HEK293 (cell line): ENCODE results near the gene HINT2.

Experiments
- GLI4 ChIP-seq: fragments of 450-650 bp; formaldehyde crosslinking; IDR thresholded peaks from 2 replicates; pipeline ENCODE4 v1.5.1; 2016; ENCODE audit warnings: missing biosample characterization, missing genetic modification characterization
- HOXC10 ChIP-seq: sonication (generic); formaldehyde crosslinking; IDR thresholded peaks from 2 replicates; pipeline ENCODE4 v1.8.1; 2023; ENCODE audit warnings: mild to moderate bottlenecking, missing genetic modification reagents
- HOXD13 ChIP-seq: sonication (generic); formaldehyde crosslinking; IDR thresholded peaks from 2 replicates; pipeline ENCODE4 v1.8.0; 2022; ENCODE audit warnings: missing genetic modification reagents, borderline replicate concordance
- KLF10 ChIP-seq: fragments of 450-650 bp; IDR thresholded peaks from 2 replicates; pipeline ENCODE4 v1.5.1; 2018; ENCODE audit warnings: missing biosample characterization, mild to moderate bottlenecking, missing genetic modification characterization
- OVOL3 ChIP-seq: fragments of 450-650 bp; formaldehyde crosslinking; IDR thresholded peaks from 2 replicates; pipeline ENCODE4 v1.5.1; 2016; ENCODE audit warnings: missing biosample characterization, missing genetic modification characterization
- SALL2 ChIP-seq: fragments of 450-650 bp; formaldehyde crosslinking; IDR thresholded peaks from 2 replicates; pipeline ENCODE4 v1.5.0; 2017; ENCODE audit warnings: missing biosample characterization, mild to moderate bottlenecking, missing genetic modification characterization, borderline replicate concordance
- ZBTB1 ChIP-seq: fragments of 450-650 bp; formaldehyde crosslinking; IDR thresholded peaks from 2 replicates; pipeline ENCODE4 v1.5.1; 2016; ENCODE audit warnings: missing biosample characterization, missing genetic modification characterization
- ZBTB20 ChIP-seq: fragments of 450-650 bp; formaldehyde crosslinking; IDR thresholded peaks from 2 replicates; pipeline ENCODE4 v1.5.1; 2016; ENCODE audit warnings: missing biosample characterization, missing genetic modification characterization
- ZBTB48 ChIP-seq: fragments of 450-650 bp; formaldehyde crosslinking; IDR thresholded peaks from 2 replicates; pipeline ENCODE4 v1.5.1; 2016; ENCODE audit warnings: missing biosample characterization, missing genetic modification characterization
- ZNF184 ChIP-seq: fragments of 450-650 bp; IDR thresholded peaks from 2 replicates; pipeline ENCODE4 v1.5.1; 2018; ENCODE audit warnings: missing biosample characterization, mild to moderate bottlenecking, missing genetic modification characterization
- ZNF2 ChIP-seq: fragments of 450-650 bp; formaldehyde crosslinking; IDR thresholded peaks from 2 replicates; pipeline ENCODE4 v1.5.1; 2016; ENCODE audit warnings: missing biosample characterization, missing genetic modification characterization
- ZNF280D ChIP-seq: fragments of 450-650 bp; formaldehyde crosslinking; IDR thresholded peaks from 2 replicates; pipeline ENCODE4 v1.5.1; 2016; ENCODE audit warnings: missing biosample characterization, missing genetic modification characterization
- ZNF366 ChIP-seq: fragments of 450-650 bp; formaldehyde crosslinking; conservative IDR thresholded peaks from 2 replicates; pipeline ENCODE4 v1.5.1; 2016; ENCODE audit warnings: missing biosample characterization, missing genetic modification characterization
- ZNF391 ChIP-seq: fragments of 450-650 bp; formaldehyde crosslinking; IDR thresholded peaks from 2 replicates; pipeline ENCODE4 v1.5.1; 2016; ENCODE audit warnings: low read depth, missing biosample characterization, missing genetic modification characterization, borderline replicate concordance
- ZNF394 ChIP-seq: fragments of 450-650 bp; formaldehyde crosslinking; IDR thresholded peaks from 2 replicates; pipeline ENCODE4 v1.5.1; 2016; ENCODE audit warnings: missing biosample characterization, missing genetic modification characterization, mild to moderate bottlenecking, moderate library complexity, borderline replicate concordance
- ZNF398 ChIP-seq: fragments of 450-650 bp; formaldehyde crosslinking; IDR thresholded peaks from 2 replicates; pipeline ENCODE4 v1.5.1; 2017; ENCODE audit warnings: missing biosample characterization, missing genetic modification characterization
- ZNF423 ChIP-seq: fragments of 450-650 bp; formaldehyde crosslinking; IDR thresholded peaks from 2 replicates; pipeline ENCODE4 v1.5.1; 2016; ENCODE audit warnings: missing biosample characterization, missing genetic modification characterization
- ZNF48 ChIP-seq: fragments of 450-650 bp; formaldehyde crosslinking; IDR thresholded peaks from 2 replicates; pipeline ENCODE4 v1.5.1; 2016; ENCODE audit warnings: missing biosample characterization, missing genetic modification characterization
- ZNF549 ChIP-seq: fragments of 450-650 bp; IDR thresholded peaks from 2 replicates; pipeline ENCODE4 v1.5.1; 2018; ENCODE audit warnings: missing biosample characterization, missing genetic modification characterization, mild to moderate bottlenecking, inconsistent platforms, moderate library complexity
- ZNF610 ChIP-seq: fragments of 450-650 bp; formaldehyde crosslinking; IDR thresholded peaks from 2 replicates; pipeline ENCODE4 v1.5.1; 2016; ENCODE audit warnings: missing biosample characterization, missing genetic modification characterization, borderline replicate concordance
- ZNF670 ChIP-seq: fragments of 450-650 bp; formaldehyde crosslinking; IDR thresholded peaks from 2 replicates; pipeline ENCODE4 v1.5.1; 2016; ENCODE audit warnings: missing biosample characterization, missing genetic modification characterization, low read depth
- ZNF792 ChIP-seq: fragments of 450-650 bp; formaldehyde crosslinking; IDR thresholded peaks from 2 replicates; pipeline ENCODE4 v1.5.1; 2016; ENCODE audit warnings: missing biosample characterization, missing genetic modification characterization
- TF ChIP-seq, protein P1 (sequence below): fragments of 450-650 bp; formaldehyde crosslinking; IDR thresholded peaks from 2 replicates; pipeline ENCODE4 v1.5.1; 2016; ENCODE audit warnings: missing biosample characterization, missing genetic modification characterization, borderline replicate concordance
- TF ChIP-seq, protein P2 (sequence below): fragments of 450-650 bp; formaldehyde crosslinking; IDR thresholded peaks from 2 replicates; pipeline ENCODE4 v1.5.1; 2016; ENCODE audit warnings: missing biosample characterization, missing genetic modification characterization
- TF ChIP-seq, protein P3 (sequence below): fragments of 450-650 bp; formaldehyde crosslinking; conservative IDR thresholded peaks from 2 replicates; pipeline ENCODE4 v1.5.1; 2016; ENCODE audit warnings: low read depth, missing biosample characterization, missing genetic modification characterization

HINT2 gene

DNA sequence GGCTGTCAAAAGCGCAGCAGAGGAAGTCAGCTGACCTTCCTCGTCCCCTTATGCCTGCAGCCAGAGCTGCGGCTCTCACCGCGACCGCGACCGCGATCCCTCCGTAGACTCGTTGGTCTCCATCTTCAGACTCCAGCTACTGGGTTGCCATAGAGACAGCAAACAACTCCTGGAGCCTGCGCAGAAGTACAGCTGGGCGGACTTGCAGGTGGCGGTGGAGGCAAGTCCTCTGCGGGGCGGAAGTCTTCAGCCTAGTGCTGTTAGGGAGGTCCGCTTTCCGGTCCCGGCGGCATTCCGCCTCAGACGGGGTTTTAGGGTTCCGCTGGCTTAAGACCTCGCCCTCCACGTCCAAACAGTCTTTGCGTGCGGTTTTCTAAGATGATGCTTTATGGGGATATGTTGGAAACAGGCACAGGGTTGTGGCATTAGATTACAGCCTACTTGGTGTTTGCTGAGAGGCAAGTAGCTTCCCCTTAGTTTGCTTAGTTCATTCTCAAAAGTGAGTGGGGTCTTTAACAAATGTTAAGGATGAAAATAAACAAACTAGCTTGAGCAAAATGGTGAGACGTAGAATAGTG, 2.7 kb downstream of the HINT2 start, which contains the start of gene SPAG8 (continued):
- TF ChIP-seq, protein P1, sequence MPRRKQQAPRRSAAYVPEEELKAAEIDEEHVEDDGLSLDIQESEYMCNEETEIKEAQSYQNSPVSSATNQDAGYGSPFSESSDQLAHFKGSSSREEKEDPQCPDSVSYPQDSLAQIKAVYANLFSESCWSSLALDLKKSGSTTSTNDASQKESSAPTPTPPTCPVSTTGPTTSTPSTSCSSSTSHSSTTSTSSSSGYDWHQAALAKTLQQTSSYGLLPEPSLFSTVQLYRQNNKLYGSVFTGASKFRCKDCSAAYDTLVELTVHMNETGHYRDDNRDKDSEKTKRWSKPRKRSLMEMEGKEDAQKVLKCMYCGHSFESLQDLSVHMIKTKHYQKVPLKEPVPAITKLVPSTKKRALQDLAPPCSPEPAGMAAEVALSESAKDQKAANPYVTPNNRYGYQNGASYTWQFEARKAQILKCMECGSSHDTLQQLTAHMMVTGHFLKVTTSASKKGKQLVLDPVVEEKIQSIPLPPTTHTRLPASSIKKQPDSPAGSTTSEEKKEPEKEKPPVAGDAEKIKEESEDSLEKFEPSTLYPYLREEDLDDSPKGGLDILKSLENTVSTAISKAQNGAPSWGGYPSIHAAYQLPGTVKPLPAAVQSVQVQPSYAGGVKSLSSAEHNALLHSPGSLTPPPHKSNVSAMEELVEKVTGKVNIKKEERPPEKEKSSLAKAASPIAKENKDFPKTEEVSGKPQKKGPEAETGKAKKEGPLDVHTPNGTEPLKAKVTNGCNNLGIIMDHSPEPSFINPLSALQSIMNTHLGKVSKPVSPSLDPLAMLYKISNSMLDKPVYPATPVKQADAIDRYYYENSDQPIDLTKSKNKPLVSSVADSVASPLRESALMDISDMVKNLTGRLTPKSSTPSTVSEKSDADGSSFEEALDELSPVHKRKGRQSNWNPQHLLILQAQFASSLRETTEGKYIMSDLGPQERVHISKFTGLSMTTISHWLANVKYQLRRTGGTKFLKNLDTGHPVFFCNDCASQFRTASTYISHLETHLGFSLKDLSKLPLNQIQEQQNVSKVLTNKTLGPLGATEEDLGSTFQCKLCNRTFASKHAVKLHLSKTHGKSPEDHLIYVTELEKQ: no peak
- TF ChIP-seq ZBTB20 (tag by site-specific recombination): peak; percentile 52; the same call in 1 of the 2 replicates
- no peak for TF ChIP-seq ZNF184
- no peak for TF ChIP-seq ZNF366
- TF ChIP-seq ZNF280D (tag by site-specific recombination): no peak
- TF ChIP-seq ZBTB48: peak; percentile 37; the same call in 1 of the 2 replicates
- no peak for TF ChIP-seq HOXD13 (CRISPR knock-in tag)
- peak; percentile 62; the same call in 1 of the 2 replicates for TF ChIP-seq ZNF2 (tag by site-specific recombination)
- no peak for TF ChIP-seq GLI4 (tag by site-specific recombination)
- no peak for TF ChIP-seq ZNF610 (tag by site-specific recombination)
- 0 out of 2 replicates have a peak, but pooled peaks have one; percentile 22 for TF ChIP-seq ZNF394 (tag by site-specific recombination)
- TF ChIP-seq, protein P2, sequence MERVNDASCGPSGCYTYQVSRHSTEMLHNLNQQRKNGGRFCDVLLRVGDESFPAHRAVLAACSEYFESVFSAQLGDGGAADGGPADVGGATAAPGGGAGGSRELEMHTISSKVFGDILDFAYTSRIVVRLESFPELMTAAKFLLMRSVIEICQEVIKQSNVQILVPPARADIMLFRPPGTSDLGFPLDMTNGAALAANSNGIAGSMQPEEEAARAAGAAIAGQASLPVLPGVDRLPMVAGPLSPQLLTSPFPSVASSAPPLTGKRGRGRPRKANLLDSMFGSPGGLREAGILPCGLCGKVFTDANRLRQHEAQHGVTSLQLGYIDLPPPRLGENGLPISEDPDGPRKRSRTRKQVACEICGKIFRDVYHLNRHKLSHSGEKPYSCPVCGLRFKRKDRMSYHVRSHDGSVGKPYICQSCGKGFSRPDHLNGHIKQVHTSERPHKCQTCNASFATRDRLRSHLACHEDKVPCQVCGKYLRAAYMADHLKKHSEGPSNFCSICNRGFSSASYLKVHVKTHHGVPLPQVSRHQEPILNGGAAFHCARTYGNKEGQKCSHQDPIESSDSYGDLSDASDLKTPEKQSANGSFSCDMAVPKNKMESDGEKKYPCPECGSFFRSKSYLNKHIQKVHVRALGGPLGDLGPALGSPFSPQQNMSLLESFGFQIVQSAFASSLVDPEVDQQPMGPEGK (tag by site-specific recombination): no peak
- no peak for TF ChIP-seq OVOL3 (tag by site-specific recombination)
- TF ChIP-seq ZBTB1 (tag by site-specific recombination): no peak
- TF ChIP-seq KLF10: 0 out of 2 replicates have a peak, but pooled peaks have one; percentile 22
- no peak for TF ChIP-seq ZNF398 (tag by site-specific recombination)
- no peak for TF ChIP-seq ZNF48 (tag by site-specific recombination)
- TF ChIP-seq HOXC10 (CRISPR knock-in tag): no peak
- TF ChIP-seq ZNF391 (tag by site-specific recombination): no peak
- TF ChIP-seq SALL2: no peak
- TF ChIP-seq, protein P3, sequence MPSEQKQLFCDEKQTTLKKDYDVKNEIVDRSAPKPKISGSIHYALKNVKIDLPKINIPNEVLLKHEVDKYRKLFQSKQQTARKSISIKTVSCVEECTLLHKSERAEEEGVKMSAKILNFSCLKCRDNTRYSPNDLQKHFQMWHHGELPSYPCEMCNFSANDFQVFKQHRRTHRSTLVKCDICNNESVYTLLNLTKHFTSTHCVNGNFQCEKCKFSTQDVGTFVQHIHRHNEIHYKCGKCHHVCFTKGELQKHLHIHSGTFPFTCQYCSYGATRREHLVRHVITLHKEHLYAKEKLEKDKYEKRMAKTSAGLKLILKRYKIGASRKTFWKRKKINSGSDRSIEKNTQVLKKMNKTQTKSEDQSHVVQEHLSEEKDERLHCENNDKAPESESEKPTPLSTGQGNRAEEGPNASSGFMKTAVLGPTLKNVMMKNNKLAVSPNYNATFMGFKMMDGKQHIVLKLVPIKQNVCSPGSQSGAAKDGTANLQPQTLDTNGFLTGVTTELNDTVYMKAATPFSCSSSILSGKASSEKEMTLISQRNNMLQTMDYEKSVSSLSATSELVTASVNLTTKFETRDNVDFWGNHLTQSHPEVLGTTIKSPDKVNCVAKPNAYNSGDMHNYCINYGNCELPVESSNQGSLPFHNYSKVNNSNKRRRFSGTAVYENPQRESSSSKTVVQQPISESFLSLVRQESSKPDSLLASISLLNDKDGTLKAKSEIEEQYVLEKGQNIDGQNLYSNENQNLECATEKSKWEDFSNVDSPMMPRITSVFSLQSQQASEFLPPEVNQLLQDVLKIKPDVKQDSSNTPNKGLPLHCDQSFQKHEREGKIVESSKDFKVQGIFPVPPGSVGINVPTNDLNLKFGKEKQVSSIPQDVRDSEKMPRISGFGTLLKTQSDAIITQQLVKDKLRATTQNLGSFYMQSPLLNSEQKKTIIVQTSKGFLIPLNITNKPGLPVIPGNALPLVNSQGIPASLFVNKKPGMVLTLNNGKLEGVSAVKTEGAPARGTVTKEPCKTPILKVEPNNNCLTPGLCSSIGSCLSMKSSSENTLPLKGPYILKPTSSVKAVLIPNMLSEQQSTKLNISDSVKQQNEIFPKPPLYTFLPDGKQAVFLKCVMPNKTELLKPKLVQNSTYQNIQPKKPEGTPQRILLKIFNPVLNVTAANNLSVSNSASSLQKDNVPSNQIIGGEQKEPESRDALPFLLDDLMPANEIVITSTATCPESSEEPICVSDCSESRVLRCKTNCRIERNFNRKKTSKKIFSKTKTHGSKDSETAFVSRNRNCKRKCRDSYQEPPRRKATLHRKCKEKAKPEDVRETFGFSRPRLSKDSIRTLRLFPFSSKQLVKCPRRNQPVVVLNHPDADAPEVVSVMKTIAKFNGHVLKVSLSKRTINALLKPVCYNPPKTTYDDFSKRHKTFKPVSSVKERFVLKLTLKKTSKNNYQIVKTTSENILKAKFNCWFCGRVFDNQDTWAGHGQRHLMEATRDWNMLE (tag by site-specific recombination): peak; percentile 86
- TF ChIP-seq ZNF792 (tag by site-specific recombination): no peak
- TF ChIP-seq ZNF670 (tag by site-specific recombination): no peak
- TF ChIP-seq ZNF549 (tag by site-specific recombination): no peak
- TF ChIP-seq ZNF423 (tag by site-specific recombination): no peak
